Large intestine (tissue), 3 donors: ENCODE results near the gene XPO5. TPM values are rescaled to one million over a fixed set of nuclear protein-coding genes. Genes with fewer than 3 reads are reported as not detected.

Experiments
- DNase-seq, 2 donors: peaks; one replicate each; pipeline versions ENCODE4 v3.0.0 to v3.0.0-alpha.2; 2013
- H3K27ac ChIP-seq: one replicate; pipeline ENCODE4 v1.5.1; 2013; ENCODE audit warnings: low read length
- H3K27me3 ChIP-seq: 2 replicates; pipeline ENCODE4 v1.6.1; 2013; ENCODE audit warnings: low read length; ENCODE audit not compliant: control insufficient read depth, insufficient read depth
- H3K36me3 ChIP-seq: 2 replicates; pipeline ENCODE4 v1.6.1; 2013; ENCODE audit warnings: low read length; ENCODE audit not compliant: control insufficient read depth, insufficient read depth
- H3K4me1 ChIP-seq: one replicate; pipeline ENCODE4 v1.6.1; 2013; ENCODE audit warnings: low read length; ENCODE audit not compliant: control insufficient read depth, insufficient read depth
- H3K4me3 ChIP-seq: one replicate; pipeline ENCODE4 v1.5.1; 2013; ENCODE audit warnings: low read length
- H3K9me3 ChIP-seq: one replicate; pipeline ENCODE4 v1.6.1; 2013; ENCODE audit warnings: mild to moderate bottlenecking, low read depth, low read length, moderate library complexity; ENCODE audit not compliant: control insufficient read depth
- WGBS: methylation state at CpG from one replicate; pipeline ENCODE4 v1.1.5; 2013; ENCODE audit warnings: low lambda C conversion rate; ENCODE audit not compliant: insufficient coverage; 5-methylcytosine and 5-hydroxymethylcytosine counted together
- polyA plus RNA-seq: library from polyadenylated mRNA; unstranded; fragments of 120-200 nt; gene quantifications from one replicate; pipeline ENCODE4 v1.2.1, GENCODE V29; 2013

XPO5 gene
- polyA plus RNA-seq, 1 donor: 31.6 TPM

DNA sequence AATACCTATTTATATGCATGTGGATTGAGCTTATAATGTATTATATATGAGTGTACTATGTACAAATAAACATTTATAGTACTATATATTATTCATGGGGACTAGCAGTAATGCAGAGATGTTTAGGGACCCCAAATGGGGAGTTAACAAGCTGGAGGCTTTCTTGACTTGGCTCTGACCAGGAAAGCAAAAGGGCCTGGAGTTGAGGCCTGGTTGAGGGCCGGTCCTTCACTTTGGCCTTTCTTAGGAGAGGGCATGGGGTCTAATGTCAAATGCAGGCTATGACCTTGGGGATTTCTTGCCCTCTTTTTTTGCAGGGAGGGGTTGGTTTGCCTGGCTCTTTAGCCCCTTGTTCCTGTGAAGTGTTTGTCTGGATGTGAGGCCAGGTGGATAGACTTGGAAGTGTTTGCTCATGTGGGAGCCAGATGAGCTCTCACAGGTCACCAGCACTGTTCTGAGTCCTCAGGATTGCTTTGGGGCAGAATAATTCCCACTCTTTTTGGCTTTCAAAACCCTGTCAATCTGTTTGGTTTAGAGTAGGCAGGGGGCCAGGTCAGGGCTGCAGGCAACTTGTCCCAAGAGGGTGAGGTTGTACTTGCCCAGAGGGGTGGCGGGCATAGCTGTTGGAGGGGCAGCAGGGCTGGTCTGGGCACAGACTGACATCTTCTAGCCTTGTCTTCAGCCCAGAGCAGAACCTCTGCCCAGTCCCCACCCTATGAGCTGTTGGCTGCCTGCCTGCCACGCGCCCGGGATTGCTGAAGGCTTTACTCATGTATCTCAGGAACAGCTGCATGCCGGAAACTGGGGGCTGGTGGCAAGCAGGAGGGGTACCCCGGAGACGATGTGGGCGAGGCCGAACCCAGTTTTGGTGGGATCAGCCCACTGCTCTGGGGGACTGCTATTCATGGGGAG lies 83.8 kb downstream of the XPO5 start:
- Histone ChIP-seq H3K9me3 (no peaks in the 10 kb centered on the region), H3K4me1 (peaks cover 53% of the 10 kb centered on the region), H3K4me3 (no peak overlapping the region), H3K27me3 (no peaks in the 10 kb centered on the region), H3K36me3 (peaks cover 27% of the 10 kb centered on the region), H3K27ac (peak overlapping the region; percentile 89)
- no CpG with 5 or more reads among the region's 10 CpGs for WGBS
- DNase-seq: peak; percentile 58 to 71

DNA sequence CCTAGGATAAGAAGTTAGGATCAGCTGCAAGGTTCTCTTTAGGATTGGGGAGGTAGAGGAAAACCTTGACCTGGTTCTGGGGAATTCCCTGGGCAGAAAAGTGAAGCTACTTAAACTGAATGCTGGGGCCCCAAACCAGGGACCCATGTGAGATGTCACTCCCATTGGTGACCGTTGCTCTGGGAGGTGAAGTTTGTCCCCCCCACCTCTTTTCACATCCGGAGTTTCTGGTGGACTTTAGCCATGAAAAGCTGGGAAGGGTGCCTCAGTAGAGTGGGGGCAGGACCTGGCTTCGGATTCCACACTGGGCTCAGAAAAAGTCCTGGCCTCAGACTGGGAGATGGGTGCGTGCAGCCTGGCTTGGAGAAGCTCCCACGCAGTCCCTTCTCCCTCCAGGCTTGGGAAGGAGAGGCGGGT lies 85.3 kb downstream of the XPO5 start:
- DNase-seq: peak; percentile 67 to 87

DNA sequence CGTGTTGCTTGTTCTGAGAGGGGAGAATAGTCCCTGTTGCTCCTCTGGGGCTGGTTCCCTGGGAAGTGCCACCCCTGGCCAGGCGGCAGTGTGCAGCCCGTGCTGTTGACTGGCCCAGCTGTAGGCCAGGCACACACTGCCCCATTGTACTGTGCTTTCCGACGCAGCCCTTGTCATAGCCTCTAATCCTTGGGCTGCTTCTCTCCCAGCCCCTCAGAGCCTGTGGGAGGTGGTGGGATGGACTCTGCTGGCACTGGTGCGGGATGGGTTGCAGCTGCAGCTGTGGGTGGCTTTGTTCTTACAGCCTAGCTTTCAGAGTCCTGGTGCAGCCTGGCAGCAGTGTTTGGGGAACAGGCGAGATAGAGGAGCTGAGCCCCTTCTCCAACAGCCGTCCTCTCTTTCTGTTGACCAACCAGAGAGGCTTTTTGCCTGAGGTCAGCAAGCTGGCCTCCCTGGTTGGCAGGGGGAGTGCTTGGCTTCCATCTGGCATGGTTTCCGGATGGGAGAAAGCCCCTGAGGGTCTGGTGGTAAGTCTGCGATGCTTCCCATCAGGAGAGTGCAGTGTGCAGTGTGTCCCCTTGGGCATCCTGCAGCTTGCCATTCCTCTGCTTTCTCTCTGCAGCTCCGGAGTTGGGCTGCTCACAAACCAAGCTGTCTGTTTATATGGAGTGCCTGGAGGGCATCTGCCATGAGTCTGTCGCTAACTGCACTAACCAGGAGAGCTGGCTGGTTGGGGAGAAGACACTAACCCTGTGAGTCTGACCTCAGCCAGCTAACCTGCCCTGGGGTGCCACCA lies 86.4 kb downstream of the XPO5 start:
- H3K9me3 ChIP-seq: no peaks in the 10 kb centered on the region
- no peak overlapping the region for H3K27ac ChIP-seq
- no peak for DNase-seq
- WGBS: no CpG with 5 or more reads among the region's 12 CpGs
- H3K4me3 ChIP-seq: no peak overlapping the region
- no peaks in the 10 kb centered on the region for H3K27me3 ChIP-seq
- H3K4me1 ChIP-seq: peaks cover 28% of the 10 kb centered on the region
- H3K36me3 ChIP-seq: peaks cover 29% of the 10 kb centered on the region

More for the DNA sequence above, 85.3 kb downstream of the XPO5 start:
- H3K27me3 ChIP-seq: no peaks in the 10 kb centered on the region
- no peak overlapping the region for H3K4me3 ChIP-seq
- no peaks in the 10 kb centered on the region for H3K9me3 ChIP-seq
- peaks cover 38% of the 10 kb centered on the region for H3K4me1 ChIP-seq
- WGBS: no CpG with 5 or more reads among the region's 6 CpGs
- peaks cover 24% of the 10 kb centered on the region for H3K36me3 ChIP-seq
- H3K27ac ChIP-seq: no peak overlapping the region

DNA sequence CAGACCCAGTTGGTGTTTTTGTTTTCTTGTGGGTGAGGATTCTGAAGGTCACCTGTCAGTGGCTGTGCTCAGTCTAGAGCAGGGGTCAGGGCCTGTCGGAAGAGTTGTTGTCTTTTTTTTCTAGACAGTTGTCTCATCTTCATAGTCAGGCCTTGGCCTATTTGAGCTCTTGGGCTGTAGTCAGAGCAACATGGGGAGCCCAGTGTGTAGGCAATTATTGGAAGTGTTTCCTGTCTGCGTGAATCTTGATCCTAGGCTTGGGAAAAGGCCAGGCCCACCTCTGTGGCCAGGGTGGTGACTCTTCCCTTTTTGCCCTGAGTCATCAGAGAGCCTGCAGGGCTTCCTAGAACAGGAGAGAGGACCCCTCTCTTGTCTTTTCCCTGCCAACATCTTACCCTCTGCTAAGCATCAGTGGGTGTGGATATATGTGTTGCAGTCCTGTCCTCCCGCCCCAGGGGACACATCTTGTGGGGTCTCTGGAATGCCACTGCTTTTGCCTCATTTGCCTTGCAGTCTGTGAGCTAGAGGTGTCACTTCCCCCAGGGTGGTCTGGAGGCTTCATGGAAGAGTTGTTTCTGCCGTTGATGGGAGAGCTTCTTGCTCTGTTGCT lies 87.1 kb downstream of the XPO5 start:
- no peaks in the 10 kb centered on the region for H3K27me3 ChIP-seq
- peaks cover 22% of the 10 kb centered on the region for H3K4me1 ChIP-seq
- peaks cover 29% of the 10 kb centered on the region for H3K36me3 ChIP-seq
- no peak overlapping the region for H3K27ac ChIP-seq
- H3K4me3 ChIP-seq: no peak overlapping the region
- no peaks in the 10 kb centered on the region for H3K9me3 ChIP-seq
- WGBS: no CpG with 5 or more reads among the region's 4 CpGs
- no peak for DNase-seq

DNA sequence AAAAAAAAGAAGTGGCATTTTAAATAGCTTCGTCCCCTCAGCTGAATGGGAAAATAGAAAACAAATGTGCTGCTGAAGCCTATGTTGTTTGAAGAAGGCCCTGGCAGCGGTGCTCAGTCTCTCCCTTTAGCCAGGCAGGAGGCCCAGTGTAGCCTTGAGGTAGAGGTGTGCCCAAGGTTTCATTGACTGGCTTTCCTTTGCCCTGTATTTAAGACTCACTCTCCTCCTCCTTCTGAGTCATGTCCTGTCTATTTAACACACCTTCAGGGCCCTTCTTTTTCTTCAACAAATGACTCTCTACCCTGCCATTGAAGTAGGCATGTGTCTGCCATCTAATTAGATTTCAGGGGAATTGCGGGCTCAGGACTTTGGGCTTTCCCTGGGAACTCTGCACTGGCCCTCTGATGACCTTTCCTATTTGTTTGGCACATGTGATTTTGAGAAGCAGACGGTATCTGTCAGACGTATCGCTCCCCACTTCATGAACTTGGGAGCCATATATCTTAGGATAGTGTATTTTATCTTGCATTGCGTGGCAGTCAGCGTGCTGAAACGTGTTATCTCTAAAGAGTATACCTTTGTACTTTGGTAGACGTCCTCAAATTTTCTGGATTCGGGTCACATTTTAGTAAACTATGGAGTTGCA lies 94.1 kb downstream of the XPO5 start:
- H3K27me3 ChIP-seq: no peaks in the 10 kb centered on the region
- peaks cover 11% of the 10 kb centered on the region for H3K36me3 ChIP-seq
- 33% methylated on average over 3 of the region's 11 CpGs for WGBS
- H3K27ac ChIP-seq: peak overlapping the region; percentile 74
- H3K4me1 ChIP-seq: peaks cover 30% of the 10 kb centered on the region
- no peaks in the 10 kb centered on the region for H3K9me3 ChIP-seq
- H3K4me3 ChIP-seq: no peak overlapping the region
- DNase-seq: peak; percentile 79 to 89

DNA sequence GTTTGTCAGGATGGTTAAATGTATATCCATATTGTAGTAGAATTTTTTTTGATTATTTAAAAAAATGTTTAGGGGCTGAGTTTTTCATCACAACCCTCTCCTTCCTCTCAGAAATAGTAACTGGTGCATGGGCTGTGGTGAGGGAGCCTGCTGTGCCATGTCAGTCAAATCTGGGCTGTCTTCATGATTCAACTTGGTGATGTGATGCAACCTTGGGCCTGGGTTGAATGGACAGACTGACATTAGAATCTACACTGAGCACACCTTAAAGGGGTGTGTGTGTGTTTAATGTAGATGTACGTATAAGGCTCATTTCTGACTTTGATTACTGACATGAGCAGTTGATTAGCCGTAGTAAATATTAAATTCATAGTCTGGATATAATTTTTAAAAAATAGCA lies 94.8 kb downstream of the XPO5 start:
- no CpG with 5 or more reads among the region's 2 CpGs for WGBS
- H3K27me3 ChIP-seq: no peaks in the 10 kb centered on the region
- peaks cover 8% of the 10 kb centered on the region for H3K36me3 ChIP-seq
- H3K4me1 ChIP-seq: peaks cover 30% of the 10 kb centered on the region
- H3K9me3 ChIP-seq: no peaks in the 10 kb centered on the region
- DNase-seq: no peak
- no peak overlapping the region for H3K4me3 ChIP-seq
- H3K27ac ChIP-seq: peak overlapping the region; percentile 74

DNA sequence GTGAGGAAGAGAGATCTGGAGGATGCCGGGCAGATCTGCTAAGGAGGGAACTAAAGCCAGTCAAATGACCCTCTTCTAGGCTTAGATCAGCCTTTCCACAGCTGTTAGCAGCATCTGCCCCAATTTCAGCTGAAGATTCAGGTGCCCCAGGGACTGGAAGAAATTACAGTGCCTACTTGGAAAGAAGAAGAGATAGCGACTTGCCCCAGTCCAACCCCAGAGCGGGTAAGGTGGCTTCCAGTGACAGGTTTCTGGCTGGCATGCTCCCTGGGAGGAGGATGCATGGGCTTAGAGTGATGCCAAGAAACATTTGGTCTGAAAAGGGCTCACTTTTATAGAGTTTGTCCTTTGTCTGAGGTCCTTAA lies 97.8 kb downstream of the XPO5 start:
- Histone ChIP-seq H3K9me3 (no peaks in the 10 kb centered on the region), H3K4me3 (peak overlapping the region; percentile 78), H3K36me3 (no peaks in the 10 kb centered on the region), H3K27ac (peak overlapping the region; percentile 48), H3K27me3 (no peaks in the 10 kb centered on the region), H3K4me1 (peaks cover 30% of the 10 kb centered on the region)
- peak in 1 of 2 donors; percentile 19 for DNase-seq
- WGBS: no CpG with 5 or more reads among the region's 3 CpGs

DNA sequence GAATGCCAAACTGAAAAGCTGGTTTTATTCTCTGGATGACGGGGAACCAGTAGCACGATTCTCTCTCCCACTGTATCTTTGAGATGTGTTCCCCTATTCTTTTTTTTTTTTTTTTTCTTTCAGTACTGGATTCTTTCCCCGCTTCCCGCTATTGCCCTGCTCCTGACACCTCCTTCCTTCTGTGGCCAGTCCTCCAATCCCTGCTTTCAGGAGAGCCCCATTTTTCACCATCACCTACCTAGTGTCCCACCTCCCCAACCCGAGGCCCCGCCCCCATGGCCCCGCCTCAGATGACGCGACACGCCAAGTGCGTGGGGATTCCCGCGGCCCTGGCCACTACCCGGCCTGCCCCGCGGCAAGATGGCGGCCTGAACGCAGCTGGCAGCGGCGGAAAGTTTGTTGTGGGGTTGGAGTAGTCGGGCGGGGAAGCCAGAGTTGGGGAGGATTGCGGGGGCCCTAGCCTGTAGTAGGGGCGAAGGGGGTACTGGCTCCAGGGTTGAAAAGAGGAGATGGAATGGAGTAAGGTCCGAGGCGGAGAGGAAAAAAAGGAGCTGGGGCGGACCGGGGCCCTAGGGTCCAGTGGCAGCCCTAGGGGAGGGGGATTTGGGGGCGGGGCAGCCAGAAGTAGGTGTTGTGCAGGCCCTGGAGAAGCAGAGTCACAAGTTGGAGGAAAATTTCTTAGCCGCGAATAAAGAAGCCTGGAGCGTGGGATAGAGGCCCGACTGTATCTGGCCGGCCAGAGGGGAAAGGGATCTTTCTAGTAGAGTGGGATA lies 98.4 kb downstream of the XPO5 start, which contains the start of gene TJAP1:
TSS of gene TJAP1 (plus strand) at position 336 of the 773 bp plus-strand sequence. CDS start 21,432 bp downstream, outside the sequence.
- Histone ChIP-seq H3K4me3 (peak within 1 kb of the TSS; percentile 78), H3K36me3 (no peaks in the 10 kb centered on the region), H3K27me3 (no peaks in the 10 kb centered on the region), H3K27ac (peak within 1 kb of the TSS; percentile 48), H3K4me1 (peaks cover 28% of the 10 kb centered on the region), H3K9me3 (no peaks in the 10 kb centered on the region)
- WGBS: no CpG with 5 or more reads among the region's 34 CpGs
- peak; percentile 87 to 88 for DNase-seq

DNA sequence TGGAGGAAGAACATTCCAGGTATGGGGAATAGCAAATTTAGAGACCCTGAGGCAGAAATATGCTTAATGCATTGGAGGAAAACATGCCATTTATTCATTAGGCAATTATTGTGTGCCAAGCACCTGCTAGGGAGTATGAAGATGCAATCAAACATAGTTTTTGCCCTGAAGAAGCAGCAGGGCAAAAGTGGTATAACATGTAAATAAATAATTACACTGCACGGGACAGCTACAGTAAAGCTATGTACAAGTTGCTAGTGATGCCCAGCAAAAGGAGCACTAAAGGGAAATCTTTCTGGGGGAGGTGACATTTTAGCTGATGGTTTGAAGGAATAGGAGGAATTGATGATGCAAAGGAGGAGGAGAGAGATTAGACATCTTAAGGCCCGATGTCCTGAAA lies 99.1 kb downstream of the XPO5 start:
- Histone ChIP-seq H3K4me1 (peaks cover 21% of the 10 kb centered on the region), H3K4me3 (peak overlapping the region; percentile 78), H3K9me3 (no peaks in the 10 kb centered on the region), H3K36me3 (no peaks in the 10 kb centered on the region), H3K27ac (no peak overlapping the region), H3K27me3 (no peaks in the 10 kb centered on the region)
- DNase-seq: no peak
- no CpG with 5 or more reads among the region's 2 CpGs for WGBS
